Neural cell (in vitro differentiated cells): ENCODE results near the gene ABCA13. TPM values are rescaled to one million over a fixed set of nuclear protein-coding genes. Genes with fewer than 3 reads are reported as not detected.

Experiments
- H2AFZ ChIP-seq: fragments of 200-600, 300-800 bp; sonication (generic), shearing (Covaris generic); 2 replicates; pipeline ENCODE4 v1.6.0; 2014; ENCODE audit warnings: low read depth, mild to moderate bottlenecking, antibody characterized with exemption, low read length, moderate library complexity
- H3F3A ChIP-seq: fragments of 200-600 bp; shearing (Covaris generic); 2 replicates; pipeline ENCODE4 v1.6.1; 2016; ENCODE audit warnings: mild to moderate bottlenecking, moderate library complexity, mixed read lengths, antibody characterized with exemption, low read length; ENCODE audit not compliant: insufficient read depth, poor library complexity, severe bottlenecking
- H3K27ac ChIP-seq: fragments of 200-600, 300-800 bp; sonication (generic), shearing (Covaris generic); 2 replicates; pipeline ENCODE4 v1.5.1; 2014; ENCODE audit warnings: mild to moderate bottlenecking, low read length, moderate library complexity
- H3K27me3 ChIP-seq: fragments of 300-800, 200-600 bp; sonication (generic), shearing (Covaris generic); 2 replicates; pipeline ENCODE4 v1.6.0; 2014; ENCODE audit warnings: mild to moderate bottlenecking, low read depth, low read length, moderate library complexity; ENCODE audit not compliant: insufficient read depth
- H3K36me3 ChIP-seq: fragments of 300-800, 200-600 bp; sonication (generic), shearing (Covaris generic); 2 replicates; pipeline ENCODE4 v1.5.1; 2014; ENCODE audit warnings: mild to moderate bottlenecking, antibody characterized with exemption, low read length, moderate library complexity; ENCODE audit not compliant: insufficient read depth
- H3K4me2 ChIP-seq: fragments of 300-800, 200-600 bp; sonication (generic), shearing (Covaris generic); 2 replicates; pipeline ENCODE4 v1.6.0; 2014; ENCODE audit warnings: mild to moderate bottlenecking, low read length
- H3K4me3 ChIP-seq: fragments of 300-800, 200-600 bp; sonication (generic), shearing (Covaris generic); 2 replicates; pipeline ENCODE4 v1.5.1; 2014; ENCODE audit warnings: mild to moderate bottlenecking, low read length, moderate library complexity
- H3K79me2 ChIP-seq: fragments of 200-600 bp; shearing (Covaris generic); replicated peaks from 2 replicates; pipeline ENCODE4 v1.6.0; 2014; ENCODE audit warnings: mild to moderate bottlenecking, low read length, moderate library complexity; ENCODE audit not compliant: insufficient read depth
- H3K9ac ChIP-seq: fragments of 300-800, 200-600 bp; sonication (generic), shearing (Covaris generic); 2 replicates; pipeline ENCODE4 v1.6.1; 2016; ENCODE audit warnings: mild to moderate bottlenecking, low read length, mixed read lengths
- H3K9me2 ChIP-seq: fragments of 200-600 bp; shearing (Covaris generic); 2 replicates; pipeline ENCODE4 v1.6.1; 2016; ENCODE audit warnings: mild to moderate bottlenecking, low read length, mixed read lengths; ENCODE audit not compliant: insufficient read depth
- H3K9me3 ChIP-seq: fragments of 200-600, 300-800 bp; sonication (generic), shearing (Covaris generic); 2 replicates; pipeline ENCODE4 v1.6.1; 2016; ENCODE audit warnings: mild to moderate bottlenecking, mixed run types, low read length, moderate library complexity, mixed read lengths
- H4K20me1 ChIP-seq: fragments of 200-600 bp; shearing (Covaris generic); 2 replicates; pipeline ENCODE4 v1.6.1; 2016; ENCODE audit warnings: mild to moderate bottlenecking, mixed run types; ENCODE audit not compliant: insufficient read depth
- EP300 ChIP-seq: fragments of 450-650 bp; conservative IDR thresholded peaks from 2 replicates; pipeline ENCODE4 v1.6.1; 2014; ENCODE audit warnings: antibody characterized with exemption, mild to moderate bottlenecking, moderate library complexity; ENCODE audit not compliant: poor library complexity, severe bottlenecking
- EZH2 ChIP-seq: fragments of 200-600, 300-800 bp; shearing (Covaris generic), sonication (generic); IDR thresholded peaks from 2 replicates; pipeline ENCODE4 v1.6.1; 2014; ENCODE audit warnings: antibody characterized with exemption, low read length, borderline replicate concordance, mild to moderate bottlenecking; ENCODE audit not compliant: insufficient read depth, poor library complexity, severe bottlenecking
- MXI1 ChIP-seq: fragments of 450-650 bp; conservative IDR thresholded peaks from 2 replicates; pipeline ENCODE4 v1.6.1; 2014; ENCODE audit warnings: antibody characterized with exemption, mild to moderate bottlenecking; ENCODE audit not compliant: poor library complexity, severe bottlenecking
- POLR2AphosphoS5 ChIP-seq: IDR thresholded peaks from 2 replicates; pipeline ENCODE4 v1.6.1; 2012
- RAD21 ChIP-seq: fragments of 450-650 bp; conservative IDR thresholded peaks from 2 replicates; pipeline ENCODE4 v1.6.1; 2014; ENCODE audit warnings: antibody characterized with exemption, mild to moderate bottlenecking, moderate library complexity
- REST ChIP-seq: IDR thresholded peaks from 2 replicates; pipeline ENCODE4 v1.6.1; 2012; ENCODE audit warnings: borderline replicate concordance
- SMC3 ChIP-seq: fragments of 450-650 bp; conservative IDR thresholded peaks from 2 replicates; pipeline ENCODE4 v1.6.1; 2014; ENCODE audit warnings: antibody characterized with exemption, mild to moderate bottlenecking, moderate library complexity; ENCODE audit not compliant: poor library complexity
- TAF1 ChIP-seq: IDR thresholded peaks from 2 replicates; pipeline ENCODE4 v1.6.1; 2012; ENCODE audit warnings: low read depth
- polyA plus RNA-seq: library from polyadenylated mRNA; depleted of rRNA; stranded (reverse); fragments of >200 nt; gene quantifications from 2 replicates; pipeline ENCODE4 v1.2.3, GENCODE V29; 2014
- TF ChIP-seq, protein P1 (sequence below): fragments of 450-650 bp; IDR thresholded peaks from 2 replicates; pipeline ENCODE4 v1.5.1; 2014; ENCODE audit warnings: antibody characterized with exemption, mild to moderate bottlenecking, moderate library complexity; ENCODE audit not compliant: poor library complexity, severe bottlenecking

The ABCA13 gene
- polyA plus RNA-seq, 1 donor from 2014 or later, result 0.20 TPM

DNA sequence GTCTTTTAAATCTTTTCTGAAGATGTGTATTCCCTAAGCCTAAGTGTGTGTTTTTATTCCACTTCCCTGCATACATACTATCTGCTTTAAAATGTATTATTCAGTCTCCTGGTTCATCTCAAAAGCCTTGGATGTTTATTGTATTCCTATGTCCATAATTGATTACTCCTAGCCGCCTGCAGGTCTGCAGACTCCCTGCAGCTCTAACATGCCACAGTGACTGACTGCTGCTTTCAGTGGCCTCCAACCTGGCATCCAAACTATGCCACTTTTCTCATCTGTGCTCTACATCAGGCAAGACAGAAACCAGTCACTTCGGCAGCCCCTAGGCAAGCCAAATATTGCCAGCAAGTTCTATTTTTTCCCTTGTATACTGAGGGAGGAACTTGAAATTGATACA, 81.7 kb downstream of the ABCA13 start:
- no peak overlapping the region for H3K9ac ChIP-seq
- H3K36me3 ChIP-seq, result no peaks in the 10 kb centered on the region
- no peak overlapping the region for H3K27ac ChIP-seq
- H3K27me3 ChIP-seq, result no peaks in the 10 kb centered on the region
- H3K9me2 ChIP-seq, result no peaks in the 10 kb centered on the region
- no peaks in the 10 kb centered on the region for H3F3A ChIP-seq
- TF ChIP-seq EZH2 (no peak), REST (no peak), TAF1 (no peak), EP300 (no peak), MXI1 (no peak), POLR2AphosphoS5 (no peak), SMC3 (no peak), RAD21 (no peak)
- TF ChIP-seq, protein P1, sequence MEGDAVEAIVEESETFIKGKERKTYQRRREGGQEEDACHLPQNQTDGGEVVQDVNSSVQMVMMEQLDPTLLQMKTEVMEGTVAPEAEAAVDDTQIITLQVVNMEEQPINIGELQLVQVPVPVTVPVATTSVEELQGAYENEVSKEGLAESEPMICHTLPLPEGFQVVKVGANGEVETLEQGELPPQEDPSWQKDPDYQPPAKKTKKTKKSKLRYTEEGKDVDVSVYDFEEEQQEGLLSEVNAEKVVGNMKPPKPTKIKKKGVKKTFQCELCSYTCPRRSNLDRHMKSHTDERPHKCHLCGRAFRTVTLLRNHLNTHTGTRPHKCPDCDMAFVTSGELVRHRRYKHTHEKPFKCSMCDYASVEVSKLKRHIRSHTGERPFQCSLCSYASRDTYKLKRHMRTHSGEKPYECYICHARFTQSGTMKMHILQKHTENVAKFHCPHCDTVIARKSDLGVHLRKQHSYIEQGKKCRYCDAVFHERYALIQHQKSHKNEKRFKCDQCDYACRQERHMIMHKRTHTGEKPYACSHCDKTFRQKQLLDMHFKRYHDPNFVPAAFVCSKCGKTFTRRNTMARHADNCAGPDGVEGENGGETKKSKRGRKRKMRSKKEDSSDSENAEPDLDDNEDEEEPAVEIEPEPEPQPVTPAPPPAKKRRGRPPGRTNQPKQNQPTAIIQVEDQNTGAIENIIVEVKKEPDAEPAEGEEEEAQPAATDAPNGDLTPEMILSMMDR, result no peak
- H4K20me1 ChIP-seq, result no peaks in the 10 kb centered on the region
- no peak overlapping the region for H3K4me2 ChIP-seq
- no peaks in the 10 kb centered on the region for H3K9me3 ChIP-seq
- no peak overlapping the region for H2AFZ ChIP-seq
- no peak overlapping the region for H3K4me3 ChIP-seq
- H3K79me2 ChIP-seq, result no peaks in the 10 kb centered on the region

- Histone ChIP-seq H3K9ac (no peak overlapping the region), H4K20me1 (no peaks in the 10 kb centered on the region)
Measured at GRCh38 chr7:48255046-48255445, 83.8 kb downstream of the ABCA13 start.

More at GRCh38 chr7:48255046-48255445, 83.8 kb downstream of the ABCA13 start:
- no peaks in the 10 kb centered on the region for H3K79me2 ChIP-seq
- H3F3A ChIP-seq, result no peaks in the 10 kb centered on the region
- H3K4me2 ChIP-seq, result no peak overlapping the region
- H3K27ac ChIP-seq, result no peak overlapping the region
- H3K27me3 ChIP-seq, result no peaks in the 10 kb centered on the region
- no peak overlapping the region for H2AFZ ChIP-seq
- H3K4me3 ChIP-seq, result no peak overlapping the region
- H3K36me3 ChIP-seq, result no peaks in the 10 kb centered on the region
- H3K9me2 ChIP-seq, result no peaks in the 10 kb centered on the region
- no peaks in the 10 kb centered on the region for H3K9me3 ChIP-seq
- TF ChIP-seq RAD21, result no peak
- TF ChIP-seq EZH2, result no peak
- TF ChIP-seq MXI1, result no peak
- TF ChIP-seq, protein P1, result no peak
- no peak for TF ChIP-seq SMC3
- no peak for TF ChIP-seq REST
- no peak for TF ChIP-seq POLR2AphosphoS5
- TF ChIP-seq TAF1, result no peak
- no peak for TF ChIP-seq EP300
